Fibroblast of skin of left quadriceps (primary cell): Measurements from ENCODE around the gene ARSH.
"Not testable (repeated sequence)": the region's sequence is repeated elsewhere in the genome, so short reads cannot be mapped to it uniquely, and the experiment has no call there.

ENCODE experiments used
- DNase-seq, 2 experiments: peaks; one replicate each; pipeline ENCODE4 v3.0.0-alpha.2; 2013; ENCODE audit warnings: low read depth in 2 of 2

The ARSH gene

GRCh38 chrX:3006495-3006894 lies at the start of gene ARSH:
TSS of gene ARSH (plus strand) at chrX:3006546. CDS start at chrX:3006613, 67 bp downstream.
- DNase-seq = no peak

- no peak for DNase-seq
These were observed 48.1 kb upstream of the ARSH start for GRCh38 chrX:2958199-2958598.

- DNase-seq = no peak
These were observed 45.4 kb upstream of the ARSH start for GRCh38 chrX:2960861-2961515.

GRCh38 chrX:2962381-2962780 lies 44.0 kb upstream of the ARSH start:
- DNase-seq = no peak

- not testable (repeated sequence) for DNase-seq
These were observed 42.9 kb upstream of the ARSH start for GRCh38 chrX:2963449-2963848.

- peak; percentile 13 to 20 for DNase-seq
These were observed 42.2 kb upstream of the ARSH start for GRCh38 chrX:2963992-2964794.

GRCh38 chrX:2965965-2966364 lies 40.4 kb upstream of the ARSH start:
- no peak for DNase-seq

- DNase-seq = no peak
These were observed 39.3 kb upstream of the ARSH start for GRCh38 chrX:2967012-2967411.

GRCh38 chrX:2967584-2967983 lies 38.8 kb upstream of the ARSH start:
- DNase-seq = no peak

- peak in 1 of 2 experiments; percentile 5 for DNase-seq
These were observed 38.1 kb upstream of the ARSH start for GRCh38 chrX:2967998-2968909.

GRCh38 chrX:2969021-2969420 lies 37.3 kb upstream of the ARSH start:
- no peak for DNase-seq

GRCh38 chrX:2972391-2972790 lies 34.0 kb upstream of the ARSH start:
- no peak for DNase-seq

- no peak for DNase-seq
These were observed 31.4 kb upstream of the ARSH start for GRCh38 chrX:2974961-2975360.

- DNase-seq = not testable (repeated sequence)
These were observed 27.7 kb upstream of the ARSH start for GRCh38 chrX:2978639-2979038.

- no peak for DNase-seq
These were observed 22.0 kb upstream of the ARSH start for GRCh38 chrX:2984342-2984741.

GRCh38 chrX:2989565-2989964 lies 16.8 kb upstream of the ARSH start:
- no peak for DNase-seq

- no peak for DNase-seq
These were observed 4.2 kb downstream of the ARSH start for GRCh38 chrX:3010532-3010931.

GRCh38 chrX:3017492-3017891 lies 11.1 kb downstream of the ARSH start:
- no peak for DNase-seq

GRCh38 chrX:3024176-3024575 lies 17.8 kb downstream of the ARSH start:
- DNase-seq = no peak

- DNase-seq = no peak
These were observed 19.9 kb downstream of the ARSH start for GRCh38 chrX:3026074-3026815.

- no peak for DNase-seq
These were observed 22.8 kb downstream of the ARSH start for GRCh38 chrX:3029129-3029528.

- no peak for DNase-seq
These were observed 30.9 kb downstream of the ARSH start for GRCh38 chrX:3037218-3037617.
